A549 (cell line): ENCODE results near the gene SLC9A1. TPM values are rescaled to one million over a fixed set of nuclear protein-coding genes. Genes with fewer than 3 reads are reported as not detected.

Source experiments
- ATAC-seq, 2 experiments: fragments of 200-7000 bp in 1 of 2; fragments of >200 bp in 1 of 2; cut with Nextera tagmentation in 1 of 2; cut with Tn5 transposase in 1 of 2; 3 replicates each; pipeline versions ENCODE4 v1.8.0 to v1.9.1; 2018 to 2020; ENCODE audit warnings: mild to moderate bottlenecking in 1 of 2, moderate library complexity in 1 of 2
- CTCF ChIA-PET: fragments of 300-600 bp; sonication (Branson Sonifier 250); formaldehyde crosslinking; extraction: SDS; loops from one replicate; lab custom pipeline; 2021; ENCODE audit warnings: antibody characterized with exemption, inconsistent platforms; lab: Yijun Ruan, JAX
- POLR2A ChIA-PET: fragments of 350-600 bp; formaldehyde crosslinking; extraction: SDS; loops from one replicate; lab custom pipeline; 2021; ENCODE audit warnings: antibody characterized with exemption, inconsistent platforms; lab: Yijun Ruan, JAX
- DNase-seq, 2 experiments: peaks; one replicate each; pipeline versions ENCODE4 v3.0.0 to v3.0.0-alpha.2; 2011 to 2016; ENCODE audit warnings: low read depth in 1 of 2, low spot score in 1 of 2
- FAIRE-seq: peaks from 2 replicates; lab custom pipeline; 2011; peaks lifted over from hg19 to GRCh38; lab: Jason Lieb, UNC
- H3K27ac ChIP-seq, 2 experiments: fragments of >200 bp; sonication (Bioruptor Twin); formaldehyde crosslinking; 3 replicates each; pipeline ENCODE4 v1.5.1; 2016 to 2017
- H3K4me1 ChIP-seq: fragments of >200 bp; sonication (Bioruptor Twin); formaldehyde crosslinking; 3 replicates; pipeline ENCODE4 v1.6.1; 2016
- H3K4me2 ChIP-seq: fragments of >200 bp; sonication (Bioruptor Twin); formaldehyde crosslinking; 3 replicates; pipeline ENCODE4 v1.6.1; 2016
- H3K4me3 ChIP-seq: fragments of >200 bp; sonication (Bioruptor Twin); formaldehyde crosslinking; 3 replicates; pipeline ENCODE4 v1.5.1; 2016
- H3K9me3 ChIP-seq: fragments of >200 bp; sonication (Bioruptor Twin); formaldehyde crosslinking; 3 replicates; pipeline ENCODE4 v1.6.1; 2016
- CBX8 ChIP-seq: fragments of 200-600 bp; sonication (generic); IDR thresholded peaks from 2 replicates; pipeline ENCODE4 v1.6.1; 2016
- CHD4 ChIP-seq: fragments of 200-600 bp; sonication (generic); IDR thresholded peaks from 2 replicates; pipeline ENCODE4 v1.6.1; 2016; ENCODE audit warnings: antibody characterized with exemption, mild to moderate bottlenecking, borderline replicate concordance
- EHMT2 ChIP-seq: fragments of 200-600 bp; sonication (generic); IDR thresholded peaks from 2 replicates; pipeline ENCODE4 v1.6.1; 2016; ENCODE audit warnings: antibody characterized with exemption, low read depth, mild to moderate bottlenecking, moderate library complexity
- FOXS1 ChIP-seq: fragments of 250-450 bp; sonication (Bioruptor Pico); IDR thresholded peaks from 2 replicates; pipeline ENCODE4 v1.5.0; 2020; ENCODE audit warnings: mild to moderate bottlenecking, moderate library complexity
- GATA3 ChIP-seq: IDR thresholded peaks from 2 replicates; pipeline ENCODE4 v1.6.1; 2012; ENCODE audit warnings: borderline replicate concordance
- HOXA7 ChIP-seq: fragments of 250-450 bp; sonication (Bioruptor Pico); IDR thresholded peaks from 2 replicates; pipeline ENCODE4 v1.5.0; 2020; ENCODE audit warnings: mild to moderate bottlenecking, moderate library complexity
- HOXB5 ChIP-seq: fragments of 250-450 bp; sonication (Bioruptor Pico); IDR thresholded peaks from 2 replicates; pipeline ENCODE4 v1.5.0; 2020; ENCODE audit warnings: mild to moderate bottlenecking, moderate library complexity
- KDM1A ChIP-seq: fragments of 200-600 bp; sonication (generic); IDR thresholded peaks from 2 replicates; pipeline ENCODE4 v1.6.1; 2016; ENCODE audit warnings: low read depth, mild to moderate bottlenecking
- NFE2L2 ChIP-seq: fragments of 150-350 bp; conservative IDR thresholded peaks from 2 replicates; pipeline ENCODE4 v1.6.1; 2014; ENCODE audit warnings: low read length
- PHF8 ChIP-seq: fragments of 200-600 bp; sonication (generic); IDR thresholded peaks from 2 replicates; pipeline ENCODE4 v1.6.1; 2016; ENCODE audit warnings: low read depth, mild to moderate bottlenecking, antibody characterized with exemption, moderate library complexity, borderline replicate concordance
- SREBF2 ChIP-seq: fragments of 450-650 bp; IDR thresholded peaks from 2 replicates; pipeline ENCODE4 v1.6.1; 2014; ENCODE audit warnings: mild to moderate bottlenecking, moderate library complexity
- WGBS: methylation state at CpG from one replicate; pipeline ENCODE4 v1.1.6; 2017; ENCODE audit errors: missing lambda C conversion rate; 5-methylcytosine and 5-hydroxymethylcytosine counted together
- polyA plus RNA-seq, 4 experiments: library from polyadenylated mRNA; depleted of rRNA in 3 of 4; stranded (reverse); fragments of >200 nt; fragmentation: RNase III in 1 of 4; extraction: RNeasy Plus Mini Kit Qiagen cat#74134 plus additional on column Dnase treatment in 1 of 4; gene quantifications; 2 replicates in 3 of 4; 3 replicates in 1 of 4; pipeline ENCODE4 v1.2.3, GENCODE V29; 2011 to 2017
- TF ChIP-seq, protein P1 (sequence below): fragments of 200-600 bp; sonication (generic); IDR thresholded peaks from 2 replicates; pipeline ENCODE4 v1.6.1; 2016; ENCODE audit warnings: antibody characterized with exemption, mild to moderate bottlenecking, moderate library complexity
- TF ChIP-seq, protein P2 (sequence below): IDR thresholded peaks from 2 replicates; pipeline ENCODE4 v1.6.1; 2012
- TF ChIP-seq, protein P3 (sequence below): fragments of 450-650 bp; IDR thresholded peaks from 2 replicates; pipeline ENCODE4 v1.6.1; 2014; ENCODE audit warnings: antibody characterized with exemption

The SLC9A1 gene
- polyA plus RNA-seq, 2 of the 4 experiments (the other 2 are of a cell fraction), result 7.4 to 8.0 TPM

DNA sequence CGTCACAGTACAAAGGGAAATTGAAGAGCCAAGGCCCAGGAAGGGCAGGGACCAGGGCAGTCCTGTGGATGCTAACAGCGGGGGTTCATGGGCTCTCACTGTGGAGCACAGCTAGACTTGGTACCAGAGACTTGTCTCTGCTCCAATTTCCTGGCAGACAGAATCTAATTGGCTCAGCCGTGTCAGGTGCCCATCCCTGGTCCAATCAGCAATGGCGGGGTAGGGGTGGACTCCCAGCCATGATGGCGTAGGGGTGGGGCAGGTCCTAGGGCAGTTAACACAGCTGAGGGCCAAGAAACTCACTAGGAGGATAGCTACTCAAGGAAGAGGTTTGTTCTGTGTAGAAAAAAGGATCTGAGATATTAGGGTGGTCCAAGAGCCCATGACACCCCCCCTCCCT lies 102.4 kb downstream of the SLC9A1 start:
- no peak for FAIRE-seq
- Histone ChIP-seq H3K4me3 (no peak overlapping the region), H3K4me2 (no peak overlapping the region), H3K4me1 (no peaks in the 10 kb centered on the region), H3K27ac (no peak overlapping the region), H3K9me3 (no peaks in the 10 kb centered on the region)
- POLR2A ChIA-PET, result no interaction called here
- CTCF ChIA-PET, result interaction anchor here (0.7 to 6.3 kb wide), 5 partner anchors 9 to 233 kb away, joined by 3 to 31 read pairs (median 4); no protein-coding TSS in a partner anchor
- WGBS, result 93% methylated on average over 2 of the region's 5 CpGs
- no peak for TF ChIP-seq NFE2L2
- TF ChIP-seq, protein P1, sequence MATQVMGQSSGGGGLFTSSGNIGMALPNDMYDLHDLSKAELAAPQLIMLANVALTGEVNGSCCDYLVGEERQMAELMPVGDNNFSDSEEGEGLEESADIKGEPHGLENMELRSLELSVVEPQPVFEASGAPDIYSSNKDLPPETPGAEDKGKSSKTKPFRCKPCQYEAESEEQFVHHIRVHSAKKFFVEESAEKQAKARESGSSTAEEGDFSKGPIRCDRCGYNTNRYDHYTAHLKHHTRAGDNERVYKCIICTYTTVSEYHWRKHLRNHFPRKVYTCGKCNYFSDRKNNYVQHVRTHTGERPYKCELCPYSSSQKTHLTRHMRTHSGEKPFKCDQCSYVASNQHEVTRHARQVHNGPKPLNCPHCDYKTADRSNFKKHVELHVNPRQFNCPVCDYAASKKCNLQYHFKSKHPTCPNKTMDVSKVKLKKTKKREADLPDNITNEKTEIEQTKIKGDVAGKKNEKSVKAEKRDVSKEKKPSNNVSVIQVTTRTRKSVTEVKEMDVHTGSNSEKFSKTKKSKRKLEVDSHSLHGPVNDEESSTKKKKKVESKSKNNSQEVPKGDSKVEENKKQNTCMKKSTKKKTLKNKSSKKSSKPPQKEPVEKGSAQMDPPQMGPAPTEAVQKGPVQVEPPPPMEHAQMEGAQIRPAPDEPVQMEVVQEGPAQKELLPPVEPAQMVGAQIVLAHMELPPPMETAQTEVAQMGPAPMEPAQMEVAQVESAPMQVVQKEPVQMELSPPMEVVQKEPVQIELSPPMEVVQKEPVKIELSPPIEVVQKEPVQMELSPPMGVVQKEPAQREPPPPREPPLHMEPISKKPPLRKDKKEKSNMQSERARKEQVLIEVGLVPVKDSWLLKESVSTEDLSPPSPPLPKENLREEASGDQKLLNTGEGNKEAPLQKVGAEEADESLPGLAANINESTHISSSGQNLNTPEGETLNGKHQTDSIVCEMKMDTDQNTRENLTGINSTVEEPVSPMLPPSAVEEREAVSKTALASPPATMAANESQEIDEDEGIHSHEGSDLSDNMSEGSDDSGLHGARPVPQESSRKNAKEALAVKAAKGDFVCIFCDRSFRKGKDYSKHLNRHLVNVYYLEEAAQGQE, result no peak
- TF ChIP-seq PHF8, result no peak
- no peak for TF ChIP-seq KDM1A
- no peak for TF ChIP-seq FOXS1 (CRISPR knock-in tag)
- TF ChIP-seq EHMT2, result no peak
- no peak for ATAC-seq
- DNase-seq, result no peak

DNA sequence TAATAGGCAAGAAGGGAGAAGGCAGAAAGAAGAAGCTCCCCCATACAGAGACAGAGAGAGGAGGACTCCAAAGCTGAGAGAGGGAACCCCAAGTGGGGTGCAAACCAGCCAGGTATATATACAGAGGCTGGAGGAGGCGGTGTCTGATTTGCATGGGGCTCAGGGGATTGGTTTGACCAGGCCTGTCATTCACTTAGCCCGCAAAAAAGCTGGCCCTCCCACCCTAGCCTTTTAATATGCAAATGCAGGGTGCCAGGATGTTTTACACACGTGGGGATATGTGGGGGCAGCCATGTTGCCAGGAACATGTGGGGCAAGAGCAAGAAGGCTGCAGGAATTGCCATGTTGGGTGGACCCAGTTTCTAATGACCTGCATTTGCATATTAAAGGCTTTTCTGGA lies 105.3 kb downstream of the SLC9A1 start:
- H3K9me3 ChIP-seq, result no peaks in the 10 kb centered on the region
- CTCF ChIA-PET, result interaction anchor here (0.6 to 19.8 kb wide), 2 partner anchors 46 to 71 kb away, joined by 3 to 516 read pairs; no protein-coding TSS in a partner anchor
- TF ChIP-seq CBX8 (no peak), KDM1A (no peak), HOXB5 (CRISPR knock-in tag) (no peak), CHD4 (no peak), SREBF2 (no peak), GATA3 (no peak), PHF8 (no peak), HOXA7 (CRISPR knock-in tag) (no peak)
- H3K4me1 ChIP-seq, result 0 out of 3 replicates have a peak, but pooled peaks cover 4% of the 10 kb centered on the region
- ATAC-seq (no peak), DNase-seq (no peak), FAIRE-seq (no peak)
- no peak overlapping the region for H3K4me2 ChIP-seq
- no peak overlapping the region for H3K4me3 ChIP-seq
- POLR2A ChIA-PET, result no interaction called here
- no peak overlapping the region for H3K27ac ChIP-seq
- 62% methylated on average over 3 of the region's 3 CpGs for whole genome bisulfite sequencing

DNA sequence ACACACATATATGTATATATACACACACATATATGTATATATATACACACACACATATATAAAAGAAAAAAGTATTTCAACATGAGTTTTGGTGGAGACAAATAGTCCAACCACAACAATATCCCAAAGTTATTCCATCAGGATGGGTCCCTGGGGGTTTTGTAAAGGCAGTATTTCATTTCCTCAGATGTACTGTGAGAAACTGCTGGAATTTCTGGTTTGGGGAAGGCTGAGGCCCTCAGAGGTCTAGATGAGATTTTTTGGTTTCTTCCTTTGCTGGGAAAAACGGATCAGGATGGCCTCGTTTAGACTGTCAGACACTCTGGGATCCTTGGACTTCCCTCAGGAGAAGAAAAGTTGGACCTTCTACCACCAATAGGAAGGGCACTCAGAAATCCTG lies 105.8 kb downstream of the SLC9A1 start:
- H3K27ac ChIP-seq, result no peak overlapping the region
- H3K9me3 ChIP-seq, result no peaks in the 10 kb centered on the region
- FAIRE-seq (no peak), DNase-seq (no peak), ATAC-seq (no peak)
- H3K4me3 ChIP-seq, result no peak overlapping the region
- no peak overlapping the region for H3K4me2 ChIP-seq
- 0 out of 3 replicates have a peak, but pooled peaks cover 4% of the 10 kb centered on the region for H3K4me1 ChIP-seq
- ChIA-PET POLR2A (no interaction called here), CTCF (interaction anchor here (19.8 kb wide), 1 partner anchor 47 kb away, joined by 516 read pairs; no protein-coding TSS in a partner anchor)
- 46% methylated on average over 2 of the region's 2 CpGs for WGBS
- TF ChIP-seq, protein P2, sequence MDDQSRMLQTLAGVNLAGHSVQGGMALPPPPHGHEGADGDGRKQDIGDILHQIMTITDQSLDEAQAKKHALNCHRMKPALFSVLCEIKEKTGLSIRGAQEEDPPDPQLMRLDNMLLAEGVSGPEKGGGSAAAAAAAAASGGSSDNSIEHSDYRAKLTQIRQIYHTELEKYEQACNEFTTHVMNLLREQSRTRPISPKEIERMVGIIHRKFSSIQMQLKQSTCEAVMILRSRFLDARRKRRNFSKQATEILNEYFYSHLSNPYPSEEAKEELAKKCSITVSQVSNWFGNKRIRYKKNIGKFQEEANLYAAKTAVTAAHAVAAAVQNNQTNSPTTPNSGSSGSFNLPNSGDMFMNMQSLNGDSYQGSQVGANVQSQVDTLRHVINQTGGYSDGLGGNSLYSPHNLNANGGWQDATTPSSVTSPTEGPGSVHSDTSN, result no peak
- TF ChIP-seq, protein P3, sequence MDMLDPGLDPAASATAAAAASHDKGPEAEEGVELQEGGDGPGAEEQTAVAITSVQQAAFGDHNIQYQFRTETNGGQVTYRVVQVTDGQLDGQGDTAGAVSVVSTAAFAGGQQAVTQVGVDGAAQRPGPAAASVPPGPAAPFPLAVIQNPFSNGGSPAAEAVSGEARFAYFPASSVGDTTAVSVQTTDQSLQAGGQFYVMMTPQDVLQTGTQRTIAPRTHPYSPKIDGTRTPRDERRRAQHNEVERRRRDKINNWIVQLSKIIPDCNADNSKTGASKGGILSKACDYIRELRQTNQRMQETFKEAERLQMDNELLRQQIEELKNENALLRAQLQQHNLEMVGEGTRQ, result no peak
- TF ChIP-seq KDM1A, result no peak

Other genes starting within 250 kb of the SLC9A1 start
- not detected in 2 replicates for gene NR0B2, start 241.2 kb downstream of the SLC9A1 start, polyA plus RNA-seq (2011; rRNA removed)
- not detected in 3 replicates for gene NR0B2, start 241.2 kb downstream of the SLC9A1 start, polyA plus RNA-seq (2017; fragmentation: RNase III; extraction: RNeasy Plus Mini Kit Qiagen cat#74134 plus additional on column Dnase treatment)
- 54.8 and 79.0 TPM in 2 replicates for gene NUDC, start 233.4 kb downstream of the SLC9A1 start, polyA plus RNA-seq (2011; rRNA removed)
- 133 to 150 TPM (median 134 TPM) in 3 replicates for gene NUDC, start 233.4 kb downstream of the SLC9A1 start, polyA plus RNA-seq (2017; fragmentation: RNase III; extraction: RNeasy Plus Mini Kit Qiagen cat#74134 plus additional on column Dnase treatment)
- gene KDF1, start 194.7 kb downstream of the SLC9A1 start, polyA plus RNA-seq (2011; rRNA removed), result not detected in 2 replicates
- gene KDF1, start 194.7 kb downstream of the SLC9A1 start, polyA plus RNA-seq (2017; fragmentation: RNase III; extraction: RNeasy Plus Mini Kit Qiagen cat#74134 plus additional on column Dnase treatment), result not detected in 3 replicates
- 113 and 134 TPM in 2 replicates for gene TRNP1, start 161.4 kb downstream of the SLC9A1 start, polyA plus RNA-seq (2011; rRNA removed)
- 68.5 to 86.3 TPM (median 73.9 TPM) in 3 replicates for gene TRNP1, start 161.4 kb downstream of the SLC9A1 start, polyA plus RNA-seq (2017; fragmentation: RNase III; extraction: RNeasy Plus Mini Kit Qiagen cat#74134 plus additional on column Dnase treatment)
- gene TENT5B, start 142.3 kb downstream of the SLC9A1 start, polyA plus RNA-seq (2011; rRNA removed), result 0.27 and 0.36 TPM in 2 replicates
- 0.98 to 1.2 TPM (median 1.0 TPM) in 3 replicates for gene TENT5B, start 142.3 kb downstream of the SLC9A1 start, polyA plus RNA-seq (2017; fragmentation: RNase III; extraction: RNeasy Plus Mini Kit Qiagen cat#74134 plus additional on column Dnase treatment)
- 3.8 and 4.0 TPM in 2 replicates for gene WDTC1, start 79.5 kb upstream of the SLC9A1 start, polyA plus RNA-seq (2011; rRNA removed)
- gene WDTC1, start 79.5 kb upstream of the SLC9A1 start, polyA plus RNA-seq (2017; fragmentation: RNase III; extraction: RNeasy Plus Mini Kit Qiagen cat#74134 plus additional on column Dnase treatment), result 6.0 to 7.8 TPM (median 6.9 TPM) in 3 replicates
- gene TMEM222, start 167.0 kb upstream of the SLC9A1 start, polyA plus RNA-seq (2011; rRNA removed), result 27.1 and 28.4 TPM in 2 replicates
- 29.7 to 32.0 TPM (median 30.0 TPM) in 3 replicates for gene TMEM222, start 167.0 kb upstream of the SLC9A1 start, polyA plus RNA-seq (2017; fragmentation: RNase III; extraction: RNeasy Plus Mini Kit Qiagen cat#74134 plus additional on column Dnase treatment)
- gene SYTL1, start 186.9 kb upstream of the SLC9A1 start, polyA plus RNA-seq (2011; rRNA removed), result 0.50 and 0.80 TPM in 2 replicates
- 0.50 to 0.76 TPM (median 0.58 TPM) in 3 replicates for gene SYTL1, start 186.9 kb upstream of the SLC9A1 start, polyA plus RNA-seq (2017; fragmentation: RNase III; extraction: RNeasy Plus Mini Kit Qiagen cat#74134 plus additional on column Dnase treatment)
- 3.6 and 3.7 TPM in 2 replicates for gene MAP3K6, start 211.8 kb upstream of the SLC9A1 start, polyA plus RNA-seq (2011; rRNA removed)
- 7.5 to 8.5 TPM (median 8.3 TPM) in 3 replicates for gene MAP3K6, start 211.8 kb upstream of the SLC9A1 start, polyA plus RNA-seq (2017; fragmentation: RNase III; extraction: RNeasy Plus Mini Kit Qiagen cat#74134 plus additional on column Dnase treatment)
- gene FCN3, start 219.7 kb upstream of the SLC9A1 start, polyA plus RNA-seq (2011; rRNA removed), result not detected in 2 replicates
- not detected in 3 replicates for gene FCN3, start 219.7 kb upstream of the SLC9A1 start, polyA plus RNA-seq (2017; fragmentation: RNase III; extraction: RNeasy Plus Mini Kit Qiagen cat#74134 plus additional on column Dnase treatment)
- gene CD164L2, start 228.2 kb upstream of the SLC9A1 start, polyA plus RNA-seq (2011; rRNA removed), result not detected in 2 replicates
- gene CD164L2, start 228.2 kb upstream of the SLC9A1 start, polyA plus RNA-seq (2017; fragmentation: RNase III; extraction: RNeasy Plus Mini Kit Qiagen cat#74134 plus additional on column Dnase treatment), result not detected in 3 replicates
- gene GPR3, start 237.5 kb upstream of the SLC9A1 start, polyA plus RNA-seq (2011; rRNA removed), result 1.3 and 1.7 TPM in 2 replicates
- gene GPR3, start 237.5 kb upstream of the SLC9A1 start, polyA plus RNA-seq (2017; fragmentation: RNase III; extraction: RNeasy Plus Mini Kit Qiagen cat#74134 plus additional on column Dnase treatment), result 0.64 to 0.95 TPM (median 0.76 TPM) in 3 replicates